Fibroblast of the aortic adventitia (primary cell): ENCODE data around the gene CLIC5. TPM values are rescaled to one million over a fixed set of nuclear protein-coding genes. Genes with fewer than 3 reads are reported as not detected.

Source experiments
- DNase-seq: peaks from one replicate; pipeline ENCODE4 v3.0.0-alpha.2; 2010; ENCODE audit warnings: low read depth
- H3K4me3 ChIP-seq: 2 replicates; pipeline ENCODE4 v1.5.1; 2011; ENCODE audit warnings: low read depth, mild to moderate bottlenecking, control low read depth, low read length, moderate library complexity
- CTCF ChIP-seq: IDR thresholded peaks from 2 replicates; pipeline ENCODE4 v1.5.1; 2011; ENCODE audit warnings: mild to moderate bottlenecking, low read length, control low read depth, inconsistent platforms; ENCODE audit not compliant: insufficient read depth
- total RNA-seq: library from RNA; depleted of rRNA; stranded (reverse); fragments of >200 nt; gene quantifications from 2 replicates; pipeline ENCODE4 v1.2.3, GENCODE V29; 2012; ENCODE audit warnings: low replicate concordance

Gene CLIC5
- total RNA-seq, 1 donor, result not detected

GRCh38 chr6:45963896-45964295 is 51.8 kb downstream of the CLIC5 start:
- H3K4me3 ChIP-seq, result no peak overlapping the region
- DNase-seq, result no peak
- TF ChIP-seq CTCF, result no peak

- DNase-seq, result peak; percentile 25
- TF ChIP-seq CTCF, result no peak
Measured at GRCh38 chr6:45961125-45961524, 54.5 kb downstream of the CLIC5 start.

GRCh38 chr6:45959534-45960145 is 56.0 kb downstream of the CLIC5 start:
- no peak for DNase-seq
- no peak overlapping the region for H3K4me3 ChIP-seq
- no peak for TF ChIP-seq CTCF

More at GRCh38 chr6:45961125-45961524, 54.5 kb downstream of the CLIC5 start:
- no peak overlapping the region for H3K4me3 ChIP-seq

GRCh38 chr6:45956663-45957062 is 59.0 kb downstream of the CLIC5 start:
- DNase-seq, result no peak
- TF ChIP-seq CTCF, result no peak
- H3K4me3 ChIP-seq, result no peak overlapping the region

GRCh38 chr6:45956176-45956575 is 59.5 kb downstream of the CLIC5 start:
- no peak for TF ChIP-seq CTCF
- no peak for DNase-seq
- H3K4me3 ChIP-seq, result no peak overlapping the region

- no peak for DNase-seq
- no peak overlapping the region for H3K4me3 ChIP-seq
- TF ChIP-seq CTCF, result no peak
Measured at GRCh38 chr6:45955597-45955996, 60.1 kb downstream of the CLIC5 start.

GRCh38 chr6:45952546-45952945 is 63.1 kb downstream of the CLIC5 start:
- no peak for TF ChIP-seq CTCF
- no peak overlapping the region for H3K4me3 ChIP-seq
- DNase-seq, result no peak
